HG03354 (cell line): Measurements from ENCODE around the gene ASAP2.

Source experiments
- ATAC-seq: cut with Tn5 transposase; IDR thresholded peaks from one replicate; pipeline ENCODE4 v1.9.1; 2021; ENCODE audit warnings: mild to moderate bottlenecking; ENCODE audit not compliant: unreplicated experiment, poor library complexity, severe bottlenecking

ASAP2 gene

GRCh38 chr2:9285385-9285920 lies 78.8 kb downstream of the ASAP2 start:
- ATAC-seq, result no peak

DNA sequence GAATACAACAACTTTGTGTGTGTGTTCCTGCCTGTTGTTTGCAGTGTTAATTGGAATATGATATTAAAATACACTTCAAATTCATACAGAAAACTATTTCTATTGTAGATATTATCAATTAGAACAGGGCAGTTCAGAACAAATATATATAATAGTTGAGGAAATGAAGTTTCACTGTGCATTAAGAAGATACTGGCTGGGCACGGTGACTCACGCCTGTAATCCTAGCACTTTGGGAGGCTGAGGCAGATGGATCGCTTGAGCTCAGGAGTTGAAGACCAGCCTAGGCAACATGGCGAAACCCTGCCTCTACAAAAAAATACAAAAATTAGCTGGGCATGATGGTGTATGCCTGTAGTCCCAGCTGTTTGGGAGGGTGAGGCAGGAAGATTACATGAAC lies 79.3 kb downstream of the ASAP2 start:
- ATAC-seq, result no peak

- ATAC-seq, result no peak
Observed at GRCh38 chr2:9286554-9287399, 80.2 kb downstream of the ASAP2 start.

- ATAC-seq, result no peak
Observed at GRCh38 chr2:9287400-9288045, 80.9 kb downstream of the ASAP2 start.

- ATAC-seq, result no peak
Observed at GRCh38 chr2:9288233-9288632, 81.6 kb downstream of the ASAP2 start.

- ATAC-seq, result no peak
Observed at GRCh38 chr2:9288681-9289338, 82.2 kb downstream of the ASAP2 start.

- no peak for ATAC-seq
Observed at GRCh38 chr2:9291331-9291730, 84.7 kb downstream of the ASAP2 start.

- ATAC-seq, result no peak
Observed at GRCh38 chr2:9291866-9292265, 85.3 kb downstream of the ASAP2 start.

DNA sequence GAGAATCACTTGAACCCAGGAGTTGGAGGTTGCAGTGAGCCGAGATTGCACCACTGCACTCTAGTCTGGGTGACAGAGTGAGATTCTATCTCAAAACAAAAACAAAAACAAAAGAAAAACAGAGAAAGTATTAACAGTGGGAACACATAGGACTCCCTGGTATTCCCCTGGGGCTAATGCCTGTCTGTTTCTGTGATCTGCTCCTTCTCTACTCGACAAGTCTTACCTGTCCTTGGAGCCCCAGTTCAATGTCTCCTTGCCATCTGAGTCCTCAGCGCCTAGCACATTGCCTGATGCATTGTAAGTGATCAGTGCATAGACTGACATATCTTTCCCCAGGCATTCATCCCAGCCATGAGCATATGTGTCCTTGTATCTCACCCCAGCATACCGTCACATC lies 85.8 kb downstream of the ASAP2 start:
- no peak for ATAC-seq

GRCh38 chr2:9294764-9295163 lies 88.2 kb downstream of the ASAP2 start:
- no peak for ATAC-seq

DNA sequence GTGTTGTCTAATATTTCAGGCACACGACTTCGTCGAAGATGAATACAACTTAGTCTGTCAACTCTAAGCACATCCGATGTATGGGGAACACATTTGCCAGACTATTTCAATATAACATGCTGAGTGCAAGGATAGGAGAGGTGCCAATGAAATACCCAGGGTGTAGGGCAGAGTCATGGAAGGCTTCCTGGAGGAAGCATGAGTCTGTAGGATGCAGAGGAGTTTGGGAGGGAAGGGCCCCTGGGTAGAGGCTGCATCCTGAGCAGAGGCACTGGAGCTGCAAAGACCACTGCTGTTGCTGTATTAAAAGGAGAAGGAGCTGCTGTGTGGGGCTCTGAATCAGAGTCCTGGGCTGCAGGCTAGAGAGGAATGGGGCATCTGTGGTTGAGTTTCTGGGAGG lies 89.9 kb downstream of the ASAP2 start:
- no peak for ATAC-seq

GRCh38 chr2:9297156-9297555 lies 90.5 kb downstream of the ASAP2 start:
- no peak for ATAC-seq

GRCh38 chr2:9297807-9298206 lies 91.2 kb downstream of the ASAP2 start:
- no peak for ATAC-seq

- ATAC-seq, result no peak
Observed at GRCh38 chr2:9298583-9298982, 92.0 kb downstream of the ASAP2 start.

DNA sequence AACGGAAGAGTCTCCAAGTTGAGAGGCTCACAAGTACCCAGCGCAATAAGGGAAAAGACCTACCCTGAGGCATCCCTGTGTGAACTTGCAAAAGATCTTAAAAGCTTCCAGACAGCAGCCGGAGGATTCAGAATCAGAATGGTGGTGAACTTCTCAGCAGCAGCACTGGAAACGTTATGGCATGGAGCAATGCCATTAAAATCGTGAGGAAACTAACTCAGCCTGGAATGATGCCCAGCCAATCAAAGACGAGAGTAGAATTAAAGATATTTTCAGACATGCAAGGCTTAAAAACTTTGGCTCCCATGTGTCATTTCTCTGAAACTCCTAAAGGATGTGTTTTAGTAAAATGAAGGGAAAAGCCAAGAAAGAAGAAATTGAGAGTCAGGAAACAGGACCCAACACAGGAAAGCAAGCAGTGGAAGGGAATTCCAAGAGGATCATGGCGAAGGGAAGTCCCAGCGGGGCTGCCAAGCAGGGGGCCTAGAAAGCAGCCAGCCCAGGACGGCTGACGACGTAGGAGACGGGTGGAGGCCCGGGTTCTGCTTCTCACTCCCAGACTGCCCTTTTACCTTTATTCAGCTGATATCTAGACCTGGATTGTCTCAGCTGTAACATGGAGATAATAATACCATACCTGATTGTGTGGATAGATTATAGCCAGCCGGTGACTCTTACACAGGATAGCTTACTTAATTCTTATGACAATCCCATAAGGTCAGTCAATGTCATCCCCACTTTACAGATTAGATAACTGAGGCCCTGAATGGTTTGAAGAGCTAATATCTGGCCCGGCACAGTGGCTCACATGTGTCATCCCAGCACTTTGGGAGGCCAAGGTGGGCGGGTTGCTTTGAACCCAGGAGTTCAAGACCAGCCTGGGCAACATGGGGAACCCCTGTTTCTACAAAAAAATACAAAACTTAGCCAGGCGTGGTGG lies 92.8 kb downstream of the ASAP2 start:
- ATAC-seq, result no peak

GRCh38 chr2:9300214-9300613 lies 93.6 kb downstream of the ASAP2 start:
- no peak for ATAC-seq

DNA sequence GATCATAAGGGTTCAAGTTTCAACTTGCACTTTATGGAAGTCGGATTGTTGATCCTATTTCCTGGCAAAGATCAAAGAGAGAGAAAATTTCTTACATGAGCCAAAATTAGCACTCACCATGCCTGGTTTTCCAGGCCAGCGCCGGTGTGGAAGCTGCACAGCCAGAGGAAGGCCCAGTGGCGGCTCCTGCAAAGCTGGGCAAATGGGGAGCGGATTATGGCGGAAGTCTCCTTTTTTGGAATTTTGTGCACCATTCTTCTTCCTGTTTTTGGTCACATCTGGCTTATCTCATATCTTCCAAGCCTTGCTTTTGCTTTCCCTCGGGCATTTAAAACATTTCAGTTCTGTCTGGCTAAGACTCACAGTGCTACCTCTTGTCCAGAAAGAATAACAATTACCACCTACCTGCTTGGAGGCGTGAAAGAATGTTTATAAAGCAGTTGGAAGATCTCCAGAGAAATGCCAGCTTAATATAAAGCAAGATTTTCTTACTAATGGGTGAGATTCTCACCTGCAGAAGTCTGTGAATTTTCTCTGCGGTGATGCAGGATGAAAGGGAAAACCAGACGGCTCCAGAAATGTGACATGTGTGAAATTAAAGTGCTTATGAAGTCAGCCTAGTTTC lies 94.3 kb downstream of the ASAP2 start:
- ATAC-seq, result no peak

DNA sequence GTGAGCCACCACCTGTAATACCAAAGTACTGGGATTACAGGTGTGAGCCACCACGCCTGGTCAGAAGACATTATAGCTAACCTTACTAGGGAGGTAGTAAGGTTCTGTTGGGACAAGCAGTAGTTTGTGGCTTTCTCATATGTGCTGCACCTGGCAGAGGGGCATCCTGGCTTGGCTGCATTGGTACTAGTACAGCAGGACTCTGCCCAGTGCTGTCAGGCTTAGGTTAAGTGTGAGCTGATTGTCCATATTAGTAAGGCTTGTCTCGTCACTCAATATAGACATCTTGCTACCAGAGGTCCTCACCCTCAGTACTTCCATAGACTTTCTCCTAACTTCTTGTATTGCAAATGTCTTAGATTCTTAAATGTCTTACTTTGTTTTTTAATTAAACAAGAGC lies 96.1 kb downstream of the ASAP2 start:
- ATAC-seq, result no peak

- ATAC-seq, result no peak
Observed at GRCh38 chr2:9303528-9304225, 97.1 kb downstream of the ASAP2 start.
